ENCODE results near the gene DYNC1LI1. TPM values are rescaled to one million over a fixed set of nuclear protein-coding genes. Genes with fewer than 3 reads are reported as not detected.
A peak's percentile ranks its signal among the peaks of the same experiment; 100 is the strongest.

The DYNC1LI1 gene
- total RNA-seq, 1 donor from 2014 or later = 181 TPM

GRCh38 chr3:32511005-32511404 is 59.7 kb downstream of the DYNC1LI1 start:
- DNase-seq = no peak
- H3K27me3 Mint-ChIP-seq (ENCODE audit: unreplicated experiment) = peaks cover 1% of the 10 kb centered on the region
- H3K4me3 Mint-ChIP-seq (ENCODE audit: unreplicated experiment) = no peak overlapping the region

DNA sequence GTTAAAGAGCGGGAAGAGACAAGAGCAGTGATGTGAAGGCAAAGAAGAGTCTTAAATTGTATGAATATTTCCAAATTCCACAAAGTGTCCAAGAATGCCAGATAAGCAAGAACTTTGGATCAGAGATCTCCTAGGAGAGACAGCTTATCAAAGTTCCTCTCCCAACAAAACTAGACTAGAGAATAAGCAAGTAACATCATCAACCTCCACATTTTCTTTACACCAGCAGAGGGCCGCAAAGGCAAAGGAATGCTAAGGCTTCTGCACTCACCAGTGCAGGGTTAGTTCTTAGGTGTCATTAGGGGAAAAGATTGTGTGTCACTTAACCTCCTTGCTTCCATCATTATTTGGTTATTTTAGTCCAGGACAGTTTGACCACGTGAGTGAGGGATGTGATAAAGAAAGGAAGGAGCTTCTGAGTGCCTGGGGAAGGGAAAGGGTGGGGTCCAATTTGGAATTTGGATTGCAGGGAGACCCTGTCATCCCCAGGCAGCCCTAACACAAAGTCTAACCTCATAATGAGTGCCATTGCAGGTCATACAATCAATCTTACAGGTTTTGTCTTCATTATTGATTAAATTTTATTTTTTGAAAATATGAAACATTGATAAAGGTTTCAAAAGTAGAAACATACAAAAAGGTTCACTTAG is 60.5 kb downstream of the DYNC1LI1 start:
- no peak overlapping the region for H3K27ac Mint-ChIP-seq (ENCODE audit: unreplicated experiment)
- DNase-seq = peak; percentile 65
- TF ChIP-seq, protein P1, sequence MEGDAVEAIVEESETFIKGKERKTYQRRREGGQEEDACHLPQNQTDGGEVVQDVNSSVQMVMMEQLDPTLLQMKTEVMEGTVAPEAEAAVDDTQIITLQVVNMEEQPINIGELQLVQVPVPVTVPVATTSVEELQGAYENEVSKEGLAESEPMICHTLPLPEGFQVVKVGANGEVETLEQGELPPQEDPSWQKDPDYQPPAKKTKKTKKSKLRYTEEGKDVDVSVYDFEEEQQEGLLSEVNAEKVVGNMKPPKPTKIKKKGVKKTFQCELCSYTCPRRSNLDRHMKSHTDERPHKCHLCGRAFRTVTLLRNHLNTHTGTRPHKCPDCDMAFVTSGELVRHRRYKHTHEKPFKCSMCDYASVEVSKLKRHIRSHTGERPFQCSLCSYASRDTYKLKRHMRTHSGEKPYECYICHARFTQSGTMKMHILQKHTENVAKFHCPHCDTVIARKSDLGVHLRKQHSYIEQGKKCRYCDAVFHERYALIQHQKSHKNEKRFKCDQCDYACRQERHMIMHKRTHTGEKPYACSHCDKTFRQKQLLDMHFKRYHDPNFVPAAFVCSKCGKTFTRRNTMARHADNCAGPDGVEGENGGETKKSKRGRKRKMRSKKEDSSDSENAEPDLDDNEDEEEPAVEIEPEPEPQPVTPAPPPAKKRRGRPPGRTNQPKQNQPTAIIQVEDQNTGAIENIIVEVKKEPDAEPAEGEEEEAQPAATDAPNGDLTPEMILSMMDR (IDR thresholded peaks at IDR 0.05; ENCODE audit: partially characterized antibody, unreplicated experiment) = peak; percentile 61
- peaks cover 1% of the 10 kb centered on the region for H3K27me3 Mint-ChIP-seq (ENCODE audit: unreplicated experiment)
- H3K4me3 Mint-ChIP-seq (ENCODE audit: unreplicated experiment) = no peak overlapping the region
- no peaks in the 10 kb centered on the region for H3K36me3 Mint-ChIP-seq (ENCODE audit: unreplicated experiment)
- no peaks in the 10 kb centered on the region for H3K9me3 Mint-ChIP-seq (ENCODE audit: unreplicated experiment)
- peaks cover 5% of the 10 kb centered on the region for H3K4me1 Mint-ChIP-seq (ENCODE audit: low read depth, unreplicated experiment)

More at GRCh38 chr3:32511005-32511404, 59.7 kb downstream of the DYNC1LI1 start:
- Mint-ChIP-seq H3K36me3 (ENCODE audit: unreplicated experiment) (no peaks in the 10 kb centered on the region), H3K27ac (ENCODE audit: unreplicated experiment) (no peak overlapping the region), H3K4me1 (ENCODE audit: low read depth, unreplicated experiment) (peaks cover 5% of the 10 kb centered on the region), H3K9me3 (ENCODE audit: unreplicated experiment) (no peaks in the 10 kb centered on the region)
- TF ChIP-seq, protein P1 (IDR thresholded peaks at IDR 0.05; ENCODE audit: partially characterized antibody, unreplicated experiment) = no peak

DNA sequence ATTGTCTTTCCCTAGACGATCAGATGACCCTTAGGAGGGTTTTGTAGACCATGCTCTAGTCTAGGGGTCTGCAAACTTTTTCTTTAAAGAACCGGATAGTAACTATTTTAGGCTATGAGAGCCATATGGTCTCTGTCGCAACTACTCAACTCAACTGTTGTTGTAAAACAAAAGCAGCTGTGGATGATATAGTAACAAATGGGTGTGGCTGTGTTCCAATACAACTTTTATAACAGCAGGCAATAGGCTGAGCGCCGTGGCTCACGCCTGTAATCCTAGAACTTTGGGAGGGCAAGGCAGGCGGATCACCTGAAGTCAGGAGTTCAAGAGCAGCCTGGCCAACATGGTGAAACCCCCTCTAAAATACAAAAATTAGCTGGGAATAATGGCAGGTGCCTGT is 61.9 kb downstream of the DYNC1LI1 start:
- H3K27me3 Mint-ChIP-seq (ENCODE audit: unreplicated experiment) = peaks cover 1% of the 10 kb centered on the region
- TF ChIP-seq, protein P1 (IDR thresholded peaks at IDR 0.05; ENCODE audit: partially characterized antibody, unreplicated experiment) = no peak
- peaks cover 4% of the 10 kb centered on the region for H3K36me3 Mint-ChIP-seq (ENCODE audit: unreplicated experiment)
- H3K27ac Mint-ChIP-seq (ENCODE audit: unreplicated experiment) = no peak overlapping the region
- DNase-seq = no peak
- H3K4me1 Mint-ChIP-seq (ENCODE audit: low read depth, unreplicated experiment) = peaks cover 5% of the 10 kb centered on the region
- no peaks in the 10 kb centered on the region for H3K9me3 Mint-ChIP-seq (ENCODE audit: unreplicated experiment)
- H3K4me3 Mint-ChIP-seq (ENCODE audit: unreplicated experiment) = no peak overlapping the region

- peaks cover 5% of the 10 kb centered on the region for H3K27me3 Mint-ChIP-seq (ENCODE audit: unreplicated experiment)
- TF ChIP-seq, protein P1 (IDR thresholded peaks at IDR 0.05; ENCODE audit: partially characterized antibody, unreplicated experiment) = no peak
- no peak for DNase-seq
- peaks cover 3% of the 10 kb centered on the region for H3K9me3 Mint-ChIP-seq (ENCODE audit: unreplicated experiment)
- H3K4me1 Mint-ChIP-seq (ENCODE audit: low read depth, unreplicated experiment) = peaks cover 7% of the 10 kb centered on the region
- peaks cover 4% of the 10 kb centered on the region for H3K36me3 Mint-ChIP-seq (ENCODE audit: unreplicated experiment)
- H3K27ac Mint-ChIP-seq (ENCODE audit: unreplicated experiment) = no peak overlapping the region
- H3K4me3 Mint-ChIP-seq (ENCODE audit: unreplicated experiment) = no peak overlapping the region
Observed at GRCh38 chr3:32506466-32506865, 64.2 kb downstream of the DYNC1LI1 start.

- H3K4me1 Mint-ChIP-seq (ENCODE audit: low read depth, unreplicated experiment) = peaks cover 9% of the 10 kb centered on the region
- peaks cover 3% of the 10 kb centered on the region for H3K27me3 Mint-ChIP-seq (ENCODE audit: unreplicated experiment)
- TF ChIP-seq, protein P1 (IDR thresholded peaks at IDR 0.05; ENCODE audit: partially characterized antibody, unreplicated experiment) = no peak
- peak overlapping the region; percentile 87 for H3K4me3 Mint-ChIP-seq (ENCODE audit: unreplicated experiment)
- H3K9me3 Mint-ChIP-seq (ENCODE audit: unreplicated experiment) = peaks cover 3% of the 10 kb centered on the region
- peak overlapping the region; percentile 80 for H3K27ac Mint-ChIP-seq (ENCODE audit: unreplicated experiment)
- DNase-seq = no peak
- peaks cover 4% of the 10 kb centered on the region for H3K36me3 Mint-ChIP-seq (ENCODE audit: unreplicated experiment)
Observed at GRCh38 chr3:32502946-32503286, 67.7 kb downstream of the DYNC1LI1 start.

All from glutamatergic neuron (in vitro differentiated cells).